Endothelial cell (in vitro differentiated cells): ENCODE measurements around the gene CDK18. TPM values are rescaled to one million over a fixed set of nuclear protein-coding genes. Genes with fewer than 3 reads are reported as not detected.
"Not testable (repeated sequence)": the region's sequence is repeated elsewhere in the genome, so short reads cannot be mapped to it uniquely, and the experiment has no call there.

Experiments used
- DNase-seq: peaks from one replicate; pipeline ENCODE4 v3.0.0; 2021; ENCODE audit warnings: low spot score
- H3K27ac Mint-ChIP-seq: one replicate; pipeline ENCODE4 v1.8.0; 2021; ENCODE audit warnings: mixed read lengths, inconsistent platforms; ENCODE audit not compliant: unreplicated experiment
- H3K27me3 Mint-ChIP-seq: one replicate; pipeline ENCODE4 v1.8.0; 2021; ENCODE audit warnings: mild to moderate bottlenecking, moderate library complexity, mixed read lengths, inconsistent platforms; ENCODE audit not compliant: unreplicated experiment
- H3K36me3 Mint-ChIP-seq: one replicate; pipeline ENCODE4 v1.8.0; 2021; ENCODE audit warnings: mild to moderate bottlenecking, low read depth, mixed read lengths, inconsistent platforms; ENCODE audit not compliant: unreplicated experiment
- H3K4me1 Mint-ChIP-seq: one replicate; pipeline ENCODE4 v1.8.0; 2021; ENCODE audit warnings: mild to moderate bottlenecking, mixed read lengths, inconsistent platforms; ENCODE audit not compliant: unreplicated experiment
- H3K4me3 Mint-ChIP-seq: one replicate; pipeline ENCODE4 v1.8.0; 2021; ENCODE audit warnings: mild to moderate bottlenecking, mixed read lengths, inconsistent platforms; ENCODE audit not compliant: unreplicated experiment
- H3K9me3 Mint-ChIP-seq: one replicate; pipeline ENCODE4 v1.8.0; 2021; ENCODE audit warnings: mixed read lengths, inconsistent platforms; ENCODE audit not compliant: unreplicated experiment
- total RNA-seq: library from RNA; stranded (reverse); fragmentation: NEBNext Ultra II Directional; extraction: Animal tissue kit (Norgen Biotek cat#: 25700); gene quantifications from one replicate; pipeline ENCODE4 v1.2.1, GENCODE V29; 2021; ENCODE audit not compliant: unreplicated experiment
- TF ChIP-seq, protein P1 (sequence below): fragments of 200-600 bp; sonication (generic); IDR thresholded peaks from one replicate; pipeline ENCODE4 v1.5.0; 2021; ENCODE audit warnings: antibody characterized with exemption; ENCODE audit not compliant: unreplicated experiment

Gene CDK18
- total RNA-seq, 1 donor from 2014 or later = 12.4 TPM

- H3K4me3 Mint-ChIP-seq = no peak overlapping the region
- H3K9me3 Mint-ChIP-seq = no peaks in the 10 kb centered on the region
- H3K27me3 Mint-ChIP-seq = peaks cover 11% of the 10 kb centered on the region
- H3K27ac Mint-ChIP-seq = no peak overlapping the region
- peaks cover 10% of the 10 kb centered on the region for H3K4me1 Mint-ChIP-seq
- H3K36me3 Mint-ChIP-seq = peaks cover 3% of the 10 kb centered on the region
- no peak for DNase-seq
- TF ChIP-seq, protein P1, sequence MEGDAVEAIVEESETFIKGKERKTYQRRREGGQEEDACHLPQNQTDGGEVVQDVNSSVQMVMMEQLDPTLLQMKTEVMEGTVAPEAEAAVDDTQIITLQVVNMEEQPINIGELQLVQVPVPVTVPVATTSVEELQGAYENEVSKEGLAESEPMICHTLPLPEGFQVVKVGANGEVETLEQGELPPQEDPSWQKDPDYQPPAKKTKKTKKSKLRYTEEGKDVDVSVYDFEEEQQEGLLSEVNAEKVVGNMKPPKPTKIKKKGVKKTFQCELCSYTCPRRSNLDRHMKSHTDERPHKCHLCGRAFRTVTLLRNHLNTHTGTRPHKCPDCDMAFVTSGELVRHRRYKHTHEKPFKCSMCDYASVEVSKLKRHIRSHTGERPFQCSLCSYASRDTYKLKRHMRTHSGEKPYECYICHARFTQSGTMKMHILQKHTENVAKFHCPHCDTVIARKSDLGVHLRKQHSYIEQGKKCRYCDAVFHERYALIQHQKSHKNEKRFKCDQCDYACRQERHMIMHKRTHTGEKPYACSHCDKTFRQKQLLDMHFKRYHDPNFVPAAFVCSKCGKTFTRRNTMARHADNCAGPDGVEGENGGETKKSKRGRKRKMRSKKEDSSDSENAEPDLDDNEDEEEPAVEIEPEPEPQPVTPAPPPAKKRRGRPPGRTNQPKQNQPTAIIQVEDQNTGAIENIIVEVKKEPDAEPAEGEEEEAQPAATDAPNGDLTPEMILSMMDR = no peak
Measured at GRCh38 chr1:205480349-205480985, 24.0 kb upstream of the CDK18 start.

DNA sequence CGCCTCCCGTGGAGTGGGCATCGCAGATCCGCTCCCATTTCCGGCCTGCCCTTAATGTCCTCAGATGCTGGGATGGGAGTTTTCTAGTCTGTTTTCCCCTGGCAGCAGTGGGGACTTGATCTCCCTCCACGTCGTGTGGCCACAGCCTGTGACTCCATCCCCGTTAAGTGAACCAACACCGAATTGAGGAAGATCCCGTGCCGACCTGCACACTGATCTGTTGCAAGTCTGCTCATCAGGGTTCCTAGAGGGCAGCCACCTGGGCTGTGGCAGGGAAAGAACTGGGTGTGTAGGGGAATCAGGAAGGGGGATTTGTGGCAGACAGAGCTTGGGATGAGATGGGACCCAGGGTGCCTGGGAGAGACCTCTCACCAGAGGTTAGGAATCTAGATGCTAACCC, 23.3 kb upstream of the CDK18 start:
- Mint-ChIP-seq H3K27ac (no peak overlapping the region), H3K4me1 (peaks cover 10% of the 10 kb centered on the region), H3K36me3 (peaks cover 3% of the 10 kb centered on the region), H3K4me3 (no peak overlapping the region), H3K9me3 (no peaks in the 10 kb centered on the region), H3K27me3 (peaks cover 11% of the 10 kb centered on the region)
- DNase-seq = no peak
- TF ChIP-seq, protein P1 = no peak

DNA sequence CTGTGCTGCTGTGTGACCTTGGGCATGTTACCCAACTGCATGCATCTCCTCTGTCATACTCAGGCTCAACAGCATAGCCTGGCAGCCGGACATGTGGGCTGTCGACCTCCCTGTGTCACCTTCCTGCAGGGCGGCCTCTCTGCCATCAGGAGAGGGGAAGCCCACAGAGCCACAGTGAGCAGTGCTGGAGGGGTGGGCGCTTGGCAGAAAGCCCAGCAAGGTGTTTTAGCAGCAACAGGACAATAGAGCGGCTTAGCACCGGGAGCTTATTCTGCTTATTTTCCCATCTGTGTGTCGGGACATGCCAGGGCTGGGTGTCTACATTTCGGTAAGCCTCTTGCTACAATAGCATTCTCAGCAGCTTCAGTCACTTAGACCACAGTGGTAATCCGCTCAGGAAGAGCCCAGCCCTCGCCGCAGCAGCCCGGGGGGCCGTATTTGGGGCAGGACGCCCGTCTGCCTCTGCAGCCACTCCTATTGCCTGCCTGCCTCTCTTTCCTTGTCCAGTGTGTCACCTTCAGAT, 22.8 kb upstream of the CDK18 start:
- H3K27ac Mint-ChIP-seq = no peak overlapping the region
- H3K4me3 Mint-ChIP-seq = no peak overlapping the region
- peaks cover 3% of the 10 kb centered on the region for H3K36me3 Mint-ChIP-seq
- TF ChIP-seq, protein P1 = no peak
- peaks cover 11% of the 10 kb centered on the region for H3K27me3 Mint-ChIP-seq
- DNase-seq = no peak
- no peaks in the 10 kb centered on the region for H3K9me3 Mint-ChIP-seq
- peaks cover 10% of the 10 kb centered on the region for H3K4me1 Mint-ChIP-seq

DNA sequence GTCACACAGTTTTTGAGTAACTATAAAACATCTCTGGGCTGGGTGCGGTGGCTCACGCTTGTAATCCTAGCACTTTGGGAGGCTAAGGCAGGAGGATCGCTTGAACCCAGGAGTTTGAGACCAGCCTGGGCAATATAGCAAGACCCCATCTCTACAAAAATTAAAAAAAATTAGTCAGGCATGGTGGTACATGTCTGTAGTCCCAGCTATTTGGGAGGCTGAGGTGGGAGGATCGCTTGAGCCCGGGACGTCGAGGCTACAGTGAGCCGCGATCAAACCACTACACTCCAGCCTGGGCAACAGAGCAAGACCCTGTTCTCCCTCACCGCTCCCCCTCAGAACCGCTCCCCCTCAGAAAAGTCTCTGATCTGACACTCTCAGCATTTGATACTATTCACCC, 21.9 kb upstream of the CDK18 start:
- not testable (repeated sequence) for DNase-seq, H3K36me3 Mint-ChIP-seq, H3K9me3 Mint-ChIP-seq, H3K27ac Mint-ChIP-seq, H3K4me3 Mint-ChIP-seq
- Mint-ChIP-seq H3K4me1 (peaks cover 10% of the 10 kb centered on the region), H3K27me3 (peaks cover 11% of the 10 kb centered on the region)

DNA sequence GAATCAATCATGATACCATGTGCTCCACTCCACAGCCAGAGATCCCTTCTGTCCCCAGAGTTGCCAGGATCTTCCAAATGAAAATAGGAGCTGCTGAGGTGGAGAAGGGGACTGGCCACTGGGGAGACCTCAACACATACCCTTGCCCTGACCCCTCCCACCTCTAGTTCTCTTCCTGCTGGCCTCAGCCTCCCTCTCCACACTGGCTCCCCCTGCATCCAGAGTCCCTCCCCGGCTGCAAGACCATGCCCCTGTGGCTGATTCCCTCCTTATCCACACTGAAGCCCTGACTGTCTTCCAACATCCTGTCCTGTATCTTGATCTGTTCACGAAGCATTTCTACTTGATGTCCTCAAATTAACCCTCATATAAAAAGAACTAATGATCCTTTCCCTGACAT, 21.1 kb upstream of the CDK18 start:
- Mint-ChIP-seq H3K9me3 (no peaks in the 10 kb centered on the region), H3K27ac (no peak overlapping the region), H3K36me3 (peaks cover 3% of the 10 kb centered on the region), H3K4me3 (no peak overlapping the region), H3K4me1 (peaks cover 10% of the 10 kb centered on the region), H3K27me3 (peaks cover 11% of the 10 kb centered on the region)
- TF ChIP-seq, protein P1 = no peak
- DNase-seq = no peak
